Endothelial cell of umbilical vein (primary cell): ENCODE results near the gene SRPK1. TPM values are rescaled to one million over a fixed set of nuclear protein-coding genes. Genes with fewer than 3 reads are reported as not detected.

Source experiments
- BruUV-seq: library from RNA; stranded (reverse); fragments of 400-500 nt; replicated peaks from 2 replicates; lab custom pipeline; 2021; lab: Mats Ljungman, UMichigan
- CTCF ChIA-PET: fragments of 300-600, 350-600 bp; sonication (Branson Sonifier 250); formaldehyde crosslinking; loops from one replicate; lab custom pipeline; 2021; ENCODE audit warnings: antibody characterized with exemption, inconsistent platforms; lab: Charles Lee
- POLR2A ChIA-PET: fragments of 300-600, 350-600 bp; sonication (Branson Sonifier 250); formaldehyde crosslinking; loops from one replicate; lab custom pipeline; 2021; ENCODE audit warnings: antibody characterized with exemption, inconsistent platforms; lab: Charles Lee
- DNase-seq: peaks from one replicate; pipeline ENCODE4 v3.0.0-alpha.2; 2011; ENCODE audit warnings: low read depth, low spot score
- FAIRE-seq: peaks from 2 replicates; lab custom pipeline; 2011; peaks lifted over from hg19 to GRCh38; lab: Jason Lieb, UNC
- H2AFZ ChIP-seq: 2 replicates; pipeline ENCODE4 v1.6.0; 2012; ENCODE audit warnings: low read depth, low read length, control low read depth, inconsistent platforms
- H3K27ac ChIP-seq: 2 replicates; pipeline ENCODE4 v1.5.1; 2011; ENCODE audit warnings: low read depth, mild to moderate bottlenecking, control low read depth, low read length, moderate library complexity; ENCODE audit not compliant: insufficient read depth
- H3K27me3 ChIP-seq, 2 experiments: 2 replicates each; pipeline versions ENCODE4 v1.6.0 to v1.6.1; 2011; ENCODE audit warnings: low read length in 2 of 2, mixed read lengths in 1 of 2; ENCODE audit not compliant: control insufficient read depth in 2 of 2, insufficient read depth in 2 of 2
- H3K36me3 ChIP-seq, 2 experiments: 2 replicates in 1 of 2; 3 replicates in 1 of 2; pipeline ENCODE4 v1.5.1; 2011; ENCODE audit warnings: low read length in 2 of 2, mild to moderate bottlenecking in 1 of 2, moderate library complexity in 1 of 2; ENCODE audit not compliant: control insufficient read depth in 2 of 2, insufficient read depth in 2 of 2; ENCODE audit errors: extremely low read depth in 1 of 2
- H3K4me1 ChIP-seq: 3 replicates; pipeline ENCODE4 v1.5.1; 2011; ENCODE audit warnings: mild to moderate bottlenecking, low read length; ENCODE audit not compliant: control insufficient read depth, insufficient read depth; ENCODE audit errors: extremely low read depth
- H3K4me2 ChIP-seq: 2 replicates; pipeline ENCODE4 v1.6.1; 2011; ENCODE audit warnings: low read length, control low read depth, mixed read lengths; ENCODE audit not compliant: insufficient read depth
- H3K4me3 ChIP-seq, 3 experiments: fragments of 200-600 bp in 1 of 3; sonication (generic), shearing (Covaris generic) in 1 of 3; replicated peaks in 1 of 3; 2 replicates each; pipeline ENCODE4 v1.5.1; 2011 to 2016; ENCODE audit warnings: control low read depth in 3 of 3, low read length in 3 of 3, mild to moderate bottlenecking in 2 of 3, inconsistent platforms in 1 of 3, low read depth in 1 of 3, moderate library complexity in 1 of 3; ENCODE audit not compliant: insufficient read depth in 1 of 3
- H3K79me2 ChIP-seq: 2 replicates; pipeline ENCODE4 v1.6.0; 2012; ENCODE audit warnings: low read length, inconsistent platforms; ENCODE audit not compliant: control insufficient read depth, insufficient read depth
- H3K9ac ChIP-seq: replicated peaks from 2 replicates; pipeline ENCODE3; 2011; ENCODE audit warnings: low read length, control low read depth; ENCODE audit not compliant: insufficient read depth; ENCODE audit errors: extremely low read depth
- H3K9me1 ChIP-seq: replicated peaks from 3 replicates; pipeline ENCODE4 v1.6.0; 2011; ENCODE audit warnings: mild to moderate bottlenecking, low read length; ENCODE audit not compliant: control insufficient read depth, insufficient read depth; ENCODE audit errors: extremely low read depth
- H3K9me3 ChIP-seq: replicated peaks from 2 replicates; pipeline ENCODE4 v1.5.1; 2012; ENCODE audit warnings: low read length, inconsistent platforms; ENCODE audit not compliant: control insufficient read depth, insufficient read depth
- H4K20me1 ChIP-seq: replicated peaks from 2 replicates; pipeline ENCODE3; 2011; ENCODE audit warnings: mild to moderate bottlenecking, low read length; ENCODE audit not compliant: control insufficient read depth, insufficient read depth; ENCODE audit errors: extremely low read depth
- EZH2 ChIP-seq: IDR thresholded peaks from 2 replicates; pipeline ENCODE4 v1.6.1; 2012; ENCODE audit warnings: borderline replicate concordance, low read depth, mild to moderate bottlenecking, moderate library complexity, low read length, inconsistent platforms; ENCODE audit not compliant: severe bottlenecking
- FOS ChIP-seq: IDR thresholded peaks from 2 replicates; pipeline ENCODE4 v1.6.1; 2011; ENCODE audit warnings: mild to moderate bottlenecking, low read length, moderate library complexity, borderline replicate concordance; ENCODE audit not compliant: insufficient read depth
- GATA2 ChIP-seq: IDR thresholded peaks from 2 replicates; pipeline ENCODE4 v1.7.0; 2011; ENCODE audit warnings: low read depth, mild to moderate bottlenecking, moderate library complexity, mixed read lengths, low read length; ENCODE audit not compliant: insufficient read length, insufficient read depth
- JUN ChIP-seq: IDR thresholded peaks from 2 replicates; pipeline ENCODE4 v1.6.1; 2011; ENCODE audit warnings: borderline replicate concordance, low read depth; ENCODE audit not compliant: insufficient read length, insufficient read depth
- MYC ChIP-seq: IDR thresholded peaks from one replicate; pipeline ENCODE4 v1.6.1; 2011; ENCODE audit warnings: mild to moderate bottlenecking, low read depth, low read length
- POLR2A ChIP-seq: IDR thresholded peaks from 2 replicates; pipeline ENCODE4 v1.6.1; 2012; ENCODE audit warnings: low read depth, mild to moderate bottlenecking, control low read depth, low read length
- POLR2AphosphoS5 ChIP-seq: IDR thresholded peaks from 2 replicates; pipeline ENCODE4 v1.6.1; 2012; ENCODE audit warnings: low read depth, mild to moderate bottlenecking, control low read depth, low read length, moderate library complexity; ENCODE audit not compliant: insufficient read depth
- dilution Hi-C: fragments of 300-500 bp; cut with MboI; formaldehyde crosslinking; loops from one replicate; pipeline ENCODE4 v1.15.0; 2019; ENCODE audit warnings: low sequenced_read_pairs; ENCODE audit not compliant: extremely low pct_ligation_motif_present
- intact Hi-C: fragments of 100-400 bp; cut with micrococcal nuclease; formaldehyde crosslinking; loops from one replicate; pipeline ENCODE4 v1.10.0; 2022
- polyA plus RNA-seq, 4 experiments: library from polyadenylated mRNA; depleted of rRNA in 3 of 4; stranded (reverse) in 3 of 4; unstranded in 1 of 4; fragments of >200 nt; gene quantifications; 2 replicates each; pipeline versions ENCODE4 v1.2.1 to v1.2.3, GENCODE V29; 2011 to 2012; ENCODE audit warnings: missing spikeins in 1 of 4
- total RNA-seq: library from RNA; stranded (reverse); gene quantifications from 2 replicates; pipeline ENCODE4 v1.2.3, GENCODE V29; 2021
- TF ChIP-seq, protein P1 (sequence below), 2 donors: IDR thresholded peaks; 1 replicate in 1 of 2; 2 replicates in 1 of 2; pipeline ENCODE4 v1.5.1; 2011; ENCODE audit warnings: low read length in 2 of 2, mild to moderate bottlenecking in 2 of 2, moderate library complexity in 2 of 2, control low read depth in 1 of 2, inconsistent platforms in 1 of 2, low read depth in 1 of 2; ENCODE audit not compliant: insufficient read depth in 1 of 2; ENCODE audit errors: extremely low read depth in 1 of 2
- TF ChIP-seq, protein P2 (sequence below): IDR thresholded peaks from 2 replicates; pipeline ENCODE4 v1.6.1; 2011; ENCODE audit not compliant: insufficient read depth, insufficient read length

SRPK1 gene
- total and polyA plus RNA-seq, 2 donors (not counting 3 experiments of a cell fraction or from before 2014, with no cell fraction given), result 18.9 to 72.7 TPM

DNA sequence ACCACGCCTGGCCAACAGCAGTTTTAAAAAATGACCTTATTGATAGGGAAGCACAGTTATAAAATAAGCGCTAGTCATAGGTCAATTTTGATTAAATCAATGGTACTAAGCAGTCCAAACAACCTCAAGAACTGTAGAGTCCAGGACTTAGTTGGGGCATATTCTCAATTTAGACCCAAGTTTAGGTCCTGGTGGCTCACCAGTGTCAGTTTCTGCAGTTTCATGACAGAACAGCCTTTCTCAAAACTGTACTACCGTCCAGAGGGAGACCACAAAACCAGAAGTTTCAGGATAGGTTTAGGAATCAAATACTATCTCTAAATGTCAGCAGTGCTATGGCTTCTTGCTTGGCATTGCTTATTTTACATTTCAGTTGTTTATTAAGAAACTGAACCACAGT is 76.6 kb downstream of the SRPK1 start:
- intact Hi-C loops (no loop called here), dilution Hi-C loops (no loop called here)
- Histone ChIP-seq H3K4me3 (no peak overlapping the region), H3K4me1 (peaks cover 13% of the 10 kb centered on the region), H3K79me2 (no peaks in the 10 kb centered on the region), H3K27ac (no peak overlapping the region), H3K27me3 (no peaks in the 10 kb centered on the region), H3K9ac (no peak overlapping the region), H2AFZ (no peak overlapping the region), H3K4me2 (no peak overlapping the region), H3K9me3 (no peaks in the 10 kb centered on the region), H3K36me3 (no peaks in the 10 kb centered on the region), H4K20me1 (no peaks in the 10 kb centered on the region), H3K9me1 (no peaks in the 10 kb centered on the region)
- DNase-seq (no peak), FAIRE-seq (no peak)
- no TSS peak for BruUV-seq
- CTCF ChIA-PET, result no interaction called here
- POLR2A ChIA-PET, result no interaction called here
- TF ChIP-seq POLR2AphosphoS5, result no peak
- no peak for TF ChIP-seq MYC
- no peak for TF ChIP-seq POLR2A
- no peak for TF ChIP-seq JUN
- TF ChIP-seq FOS, result no peak
- TF ChIP-seq, protein P1, sequence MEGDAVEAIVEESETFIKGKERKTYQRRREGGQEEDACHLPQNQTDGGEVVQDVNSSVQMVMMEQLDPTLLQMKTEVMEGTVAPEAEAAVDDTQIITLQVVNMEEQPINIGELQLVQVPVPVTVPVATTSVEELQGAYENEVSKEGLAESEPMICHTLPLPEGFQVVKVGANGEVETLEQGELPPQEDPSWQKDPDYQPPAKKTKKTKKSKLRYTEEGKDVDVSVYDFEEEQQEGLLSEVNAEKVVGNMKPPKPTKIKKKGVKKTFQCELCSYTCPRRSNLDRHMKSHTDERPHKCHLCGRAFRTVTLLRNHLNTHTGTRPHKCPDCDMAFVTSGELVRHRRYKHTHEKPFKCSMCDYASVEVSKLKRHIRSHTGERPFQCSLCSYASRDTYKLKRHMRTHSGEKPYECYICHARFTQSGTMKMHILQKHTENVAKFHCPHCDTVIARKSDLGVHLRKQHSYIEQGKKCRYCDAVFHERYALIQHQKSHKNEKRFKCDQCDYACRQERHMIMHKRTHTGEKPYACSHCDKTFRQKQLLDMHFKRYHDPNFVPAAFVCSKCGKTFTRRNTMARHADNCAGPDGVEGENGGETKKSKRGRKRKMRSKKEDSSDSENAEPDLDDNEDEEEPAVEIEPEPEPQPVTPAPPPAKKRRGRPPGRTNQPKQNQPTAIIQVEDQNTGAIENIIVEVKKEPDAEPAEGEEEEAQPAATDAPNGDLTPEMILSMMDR (IDR thresholded peaks at IDR 0.05; ENCODE audit: extremely low read depth in 1 of 2, insufficient read depth in 1 of 2, low read depth in 1 of 2, low read length in 2 of 2), result no peak
- TF ChIP-seq, protein P2, sequence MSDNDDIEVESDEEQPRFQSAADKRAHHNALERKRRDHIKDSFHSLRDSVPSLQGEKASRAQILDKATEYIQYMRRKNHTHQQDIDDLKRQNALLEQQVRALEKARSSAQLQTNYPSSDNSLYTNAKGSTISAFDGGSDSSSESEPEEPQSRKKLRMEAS, result no peak
- no peak for TF ChIP-seq EZH2
- no peak for TF ChIP-seq GATA2
